H9 (cell line): ENCODE results near the gene KLK1. TPM values are rescaled to one million over a fixed set of nuclear protein-coding genes. Genes with fewer than 3 reads are reported as not detected.

ENCODE experiments used
- DNase-seq: peaks from one replicate; pipeline ENCODE4 v3.0.0-alpha.2; 2017
- H2AFZ ChIP-seq: one replicate; pipeline ENCODE4 v1.6.1; 2013; ENCODE audit warnings: mild to moderate bottlenecking, low read length, control low read depth, moderate library complexity
- H2AK5ac ChIP-seq: 2 replicates; pipeline ENCODE4 v1.6.1; 2013; ENCODE audit warnings: low read length, control low read depth, mixed read lengths; ENCODE audit not compliant: insufficient read length
- H2BK120ac ChIP-seq: one replicate; pipeline ENCODE4 v1.6.1; 2013; ENCODE audit warnings: low read depth, mild to moderate bottlenecking, low read length, control low read depth, inconsistent platforms; ENCODE audit not compliant: poor library complexity, severe bottlenecking
- H2BK12ac ChIP-seq: 2 replicates; pipeline ENCODE4 v1.6.1; 2013; ENCODE audit warnings: low read length, control low read depth, mixed read lengths, low read depth; ENCODE audit not compliant: insufficient read length
- H2BK15ac ChIP-seq: 2 replicates; pipeline ENCODE4 v1.6.1; 2013; ENCODE audit warnings: low read depth, low read length, control low read depth
- H2BK20ac ChIP-seq: one replicate; pipeline ENCODE4 v1.6.1; 2013; ENCODE audit warnings: low read depth, mild to moderate bottlenecking, low read length, control low read depth, inconsistent platforms; ENCODE audit not compliant: poor library complexity, severe bottlenecking
- H2BK5ac ChIP-seq: 2 replicates; pipeline ENCODE4 v1.6.1; 2013; ENCODE audit warnings: low read length, control low read depth, mixed read lengths; ENCODE audit not compliant: insufficient read length
- H3K14ac ChIP-seq: 2 replicates; pipeline ENCODE4 v1.6.1; 2013; ENCODE audit warnings: low read length, control low read depth; ENCODE audit not compliant: insufficient read depth
- H3K18ac ChIP-seq: 2 replicates; pipeline ENCODE4 v1.6.1; 2013; ENCODE audit warnings: low read depth, mild to moderate bottlenecking, mixed read lengths, low read length, control low read depth; ENCODE audit not compliant: insufficient read length
- H3K23ac ChIP-seq: 2 replicates; pipeline ENCODE4 v1.6.1; 2013; ENCODE audit warnings: low read length, control low read depth, mixed read lengths, low read depth; ENCODE audit not compliant: insufficient read length
- H3K23me2 ChIP-seq: 2 replicates; pipeline ENCODE4 v1.6.1; 2013; ENCODE audit warnings: low read depth, mild to moderate bottlenecking, mixed read lengths, low read length, control low read depth; ENCODE audit not compliant: insufficient read length, poor library complexity, severe bottlenecking
- H3K27ac ChIP-seq: 2 replicates; pipeline ENCODE4 v1.5.1; 2013; ENCODE audit warnings: low read length, control low read depth, mixed read lengths, low read depth; ENCODE audit not compliant: insufficient read length
- H3K27me3 ChIP-seq: 2 replicates; pipeline ENCODE4 v1.6.1; 2013; ENCODE audit warnings: low read length, control low read depth, inconsistent platforms; ENCODE audit not compliant: insufficient read depth
- H3K4ac ChIP-seq: 2 replicates; pipeline ENCODE4 v1.6.1; 2013; ENCODE audit warnings: low read depth, mild to moderate bottlenecking, control low read depth, inconsistent platforms, low read length, moderate library complexity
- H3K4me1 ChIP-seq: 2 replicates; pipeline ENCODE4 v1.6.1; 2013; ENCODE audit warnings: low read length, control low read depth, inconsistent platforms; ENCODE audit not compliant: insufficient read depth
- H3K4me2 ChIP-seq: 2 replicates; pipeline ENCODE4 v1.6.1; 2013; ENCODE audit warnings: low read length, control low read depth, mixed read lengths; ENCODE audit not compliant: insufficient read length, insufficient read depth
- H3K56ac ChIP-seq: 2 replicates; pipeline ENCODE4 v1.6.1; 2013; ENCODE audit warnings: low read depth, mild to moderate bottlenecking, mixed read lengths, low read length, control low read depth; ENCODE audit not compliant: insufficient read length
- H3K79me1 ChIP-seq: 2 replicates; pipeline ENCODE4 v1.6.1; 2013; ENCODE audit warnings: low read depth, mild to moderate bottlenecking, moderate library complexity, low read length, control low read depth, inconsistent platforms; ENCODE audit not compliant: insufficient read depth, poor library complexity, severe bottlenecking
- H3K79me2 ChIP-seq: 2 replicates; pipeline ENCODE4 v1.6.1; 2013; ENCODE audit warnings: low read length, control low read depth, inconsistent platforms; ENCODE audit not compliant: insufficient read depth
- H3K9ac ChIP-seq: 2 replicates; pipeline ENCODE4 v1.6.1; 2013; ENCODE audit warnings: low read length, control low read depth, mixed read lengths; ENCODE audit not compliant: insufficient read length; ENCODE audit errors: extremely low read depth
- H3K9me3 ChIP-seq: one replicate; pipeline ENCODE4 v1.6.1; 2013; ENCODE audit warnings: low read depth, low read length, inconsistent platforms; ENCODE audit not compliant: control insufficient read depth
- H3T11ph ChIP-seq: one replicate; pipeline ENCODE4 v1.6.1; 2013; ENCODE audit warnings: mild to moderate bottlenecking, low read length, control low read depth, inconsistent platforms
- H4K20me1 ChIP-seq: one replicate; pipeline ENCODE4 v1.6.1; 2013; ENCODE audit not compliant: control insufficient read depth, insufficient read length, insufficient read depth
- H4K5ac ChIP-seq: 2 replicates; pipeline ENCODE4 v1.6.1; 2013; ENCODE audit warnings: low read depth, mild to moderate bottlenecking, mixed read lengths, low read length, control low read depth; ENCODE audit not compliant: insufficient read length
- H4K8ac ChIP-seq: replicated peaks from 2 replicates; pipeline ENCODE4 v1.6.1; 2013; ENCODE audit warnings: low read length, control low read depth, mixed read lengths, low read depth; ENCODE audit not compliant: insufficient read length
- H4K91ac ChIP-seq: 2 replicates; pipeline ENCODE4 v1.6.1; 2013; ENCODE audit warnings: low read depth, mild to moderate bottlenecking, moderate library complexity, mixed read lengths, low read length, control low read depth; ENCODE audit not compliant: insufficient read length
- H3K27ac Mint-ChIP-seq, 3 experiments: 2 replicates in 2 of 3; 3 replicates in 1 of 3; pipeline ENCODE4 v1.8.0; 2020 to 2021; ENCODE audit warnings: mixed read lengths in 3 of 3, mild to moderate bottlenecking in 1 of 3, moderate library complexity in 1 of 3
- H3K27me3 Mint-ChIP-seq: 2 replicates; pipeline ENCODE4 v1.8.0; 2021; ENCODE audit warnings: low read depth, mild to moderate bottlenecking, moderate library complexity, mixed read lengths
- H3K36me3 Mint-ChIP-seq, 3 experiments: 2 replicates in 2 of 3; 3 replicates in 1 of 3; pipeline ENCODE4 v1.8.0; 2020 to 2021; ENCODE audit warnings: low read depth in 3 of 3, mixed read lengths in 3 of 3; ENCODE audit not compliant: insufficient read depth in 1 of 3
- H3K4me1 Mint-ChIP-seq, 2 experiments: 2 replicates each; pipeline ENCODE4 v1.8.0; 2020; ENCODE audit warnings: mixed read lengths in 2 of 2
- H3K4me3 Mint-ChIP-seq, 2 experiments: 2 replicates in 1 of 2; 3 replicates in 1 of 2; pipeline ENCODE4 v1.8.0; 2020 to 2021; ENCODE audit warnings: mild to moderate bottlenecking in 2 of 2, mixed read lengths in 2 of 2, moderate library complexity in 1 of 2
- H3K9me3 Mint-ChIP-seq, 2 experiments: 2 replicates in 1 of 2; 3 replicates in 1 of 2; pipeline ENCODE4 v1.8.0; 2020; ENCODE audit warnings: mild to moderate bottlenecking in 2 of 2, mixed read lengths in 2 of 2, moderate library complexity in 1 of 2
- CTCF ChIP-seq: fragments of 200-600 bp; sonication (generic); conservative IDR thresholded peaks from 3 replicates; pipeline ENCODE4 v1.8.0; 2021; ENCODE audit warnings: antibody characterized with exemption, mild to moderate bottlenecking
- WGBS: extraction: QIAGEN DNeasy Blood & Tissue Kit; methylation state at CpG from one replicate; pipeline ENCODE4 v1.1.7; 2013; ENCODE audit warnings: missing lambda C conversion rate, low lambda C conversion rate, mixed read lengths; ENCODE audit not compliant: insufficient read length; ENCODE audit errors: extremely low coverage; 5-methylcytosine and 5-hydroxymethylcytosine counted together
- total RNA-seq: library from RNA; stranded (reverse); gene quantifications from 2 replicates; pipeline ENCODE4 v1.2.1, GENCODE V29; 2021

Gene KLK1
- total RNA-seq, 1 experiment from 2014 or later: 2.3 TPM

GRCh38 chr19:50857366-50857765 is 33.8 kb upstream of the KLK1 start:
- peaks cover 78% of the 10 kb centered on the region for H3K27me3 Mint-ChIP-seq
- Histone ChIP-seq H2BK5ac (no peak overlapping the region), H2BK120ac (no peak overlapping the region), H4K20me1 (no peaks in the 10 kb centered on the region), H2AK5ac (no peak overlapping the region), H2BK15ac (no peak overlapping the region), H2BK20ac (no peak overlapping the region), H3K79me1 (no peaks in the 10 kb centered on the region), H3K4me2 (no peak overlapping the region), H3K23ac (no peak overlapping the region), H3T11ph (no peak overlapping the region), H3K9ac (no peak overlapping the region), H3K27ac (no peak overlapping the region), H3K23me2 (no peaks in the 10 kb centered on the region), H3K9me3 (no peaks in the 10 kb centered on the region), H3K27me3 (no peaks in the 10 kb centered on the region), H4K8ac (no peak overlapping the region), H3K14ac (no peak overlapping the region), H3K4me1 (peaks cover 8% of the 10 kb centered on the region; the same call in 1 of the 2 replicates), H3K79me2 (no peaks in the 10 kb centered on the region), H2BK12ac (no peak overlapping the region), H3K18ac (no peak overlapping the region), H4K5ac (no peak overlapping the region), H2AFZ (no peak overlapping the region), H3K56ac (no peak overlapping the region), H3K4ac (no peak overlapping the region), H4K91ac (no peak overlapping the region)
- H3K36me3 Mint-ChIP-seq: no peaks in the 10 kb centered on the region; a peak in 1 of 7 replicates
- no peak for TF ChIP-seq CTCF
- no CpG with 5 or more reads among the region's 6 CpGs for WGBS
- peaks cover 12 to 21% of the 10 kb centered on the region in 2 experiments for H3K4me1 Mint-ChIP-seq
- H3K9me3 Mint-ChIP-seq: peaks cover 3 to 4% of the 10 kb centered on the region in 2 experiments; a peak in 2 of 5 replicates
- DNase-seq: no peak
- H3K4me3 Mint-ChIP-seq: no peak overlapping the region; a peak in 1 of 5 replicates
- H3K27ac Mint-ChIP-seq: no peak overlapping the region
